T-helper 1 cell treated with Interleukin-12 subunit alpha and Interleukin-12 subunit beta and Interleukin-4 antibody, amounts not matched to agents 30 μg/mL and 1 μg/mL, for 36 hours (primary cell): Measurements from ENCODE around the gene ZNF442.
"Not testable (repeated sequence)": the region's sequence is repeated elsewhere in the genome, so short reads cannot be mapped to it uniquely, and the experiment has no call there.

ENCODE experiments used
- H3K27ac Mint-ChIP-seq: one replicate; pipeline ENCODE4 v1.8.0; 2021; ENCODE audit warnings: mild to moderate bottlenecking, mixed read lengths
- H3K27me3 Mint-ChIP-seq: one replicate; pipeline ENCODE4 v1.8.0; 2021; ENCODE audit warnings: low read depth, mixed read lengths
- H3K36me3 Mint-ChIP-seq: one replicate; pipeline ENCODE4 v1.8.0; 2021; ENCODE audit warnings: low read depth, mixed read lengths
- H3K4me1 Mint-ChIP-seq: one replicate; pipeline ENCODE4 v1.8.0; 2021; ENCODE audit warnings: low read depth, mixed read lengths
- H3K4me3 Mint-ChIP-seq: one replicate; pipeline ENCODE4 v1.8.0; 2021; ENCODE audit warnings: mild to moderate bottlenecking, moderate library complexity, mixed read lengths
- H3K9me3 Mint-ChIP-seq: one replicate; pipeline ENCODE4 v1.8.0; 2021; ENCODE audit warnings: mixed read lengths

The ZNF442 gene

DNA sequence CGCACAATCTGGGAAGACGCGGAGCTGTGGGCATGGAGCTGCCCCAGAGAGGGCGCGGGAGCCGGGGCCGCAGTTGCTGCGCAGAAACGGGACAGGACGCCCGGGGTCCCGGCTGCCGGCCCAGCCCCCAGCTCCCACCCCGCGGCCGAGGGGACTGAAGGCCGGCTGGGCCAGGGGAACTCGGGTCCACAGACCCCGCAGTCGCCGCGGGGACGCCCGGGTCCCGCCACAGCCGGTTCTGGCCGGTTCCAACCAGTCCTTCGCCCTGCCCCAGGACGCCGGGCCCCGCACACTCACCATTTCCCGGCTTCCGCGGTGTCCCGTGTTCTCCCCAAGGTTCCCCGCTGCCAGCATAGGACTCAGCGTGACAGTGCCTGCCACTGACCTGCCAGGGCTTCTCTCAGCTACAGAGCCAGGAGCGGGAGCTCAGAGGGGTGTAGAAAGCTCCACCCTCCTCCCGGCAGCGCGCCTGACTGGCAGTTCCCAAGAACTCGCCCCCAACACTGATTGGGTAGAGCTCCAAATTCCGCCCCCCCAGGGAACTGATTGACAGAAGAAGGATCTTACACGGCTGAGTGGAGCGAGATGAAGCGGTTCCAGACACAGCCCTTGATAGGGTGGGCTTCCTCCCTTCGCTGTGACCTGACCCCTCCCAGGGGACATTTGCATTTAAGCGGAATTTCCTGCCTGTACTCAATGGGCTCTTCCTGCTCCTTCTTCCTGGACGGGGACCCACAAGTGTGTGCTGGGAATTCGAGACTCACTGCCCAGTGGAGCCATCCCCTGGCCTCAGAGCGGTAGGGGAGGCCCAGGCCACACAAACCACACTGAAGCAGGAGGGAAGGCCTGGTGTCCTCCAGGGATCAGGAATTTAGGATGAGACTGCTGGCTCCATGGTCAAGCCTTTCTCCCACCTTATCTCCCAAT lies at the start of gene ZNF442:
ZNF442 (minus strand) TSS at position 448 of the 927 bp plus-strand sequence. CDS start 2,052 bp downstream, outside the sequence.
- peaks cover 29% of the 10 kb centered on the region for H3K9me3 Mint-ChIP-seq

DNA sequence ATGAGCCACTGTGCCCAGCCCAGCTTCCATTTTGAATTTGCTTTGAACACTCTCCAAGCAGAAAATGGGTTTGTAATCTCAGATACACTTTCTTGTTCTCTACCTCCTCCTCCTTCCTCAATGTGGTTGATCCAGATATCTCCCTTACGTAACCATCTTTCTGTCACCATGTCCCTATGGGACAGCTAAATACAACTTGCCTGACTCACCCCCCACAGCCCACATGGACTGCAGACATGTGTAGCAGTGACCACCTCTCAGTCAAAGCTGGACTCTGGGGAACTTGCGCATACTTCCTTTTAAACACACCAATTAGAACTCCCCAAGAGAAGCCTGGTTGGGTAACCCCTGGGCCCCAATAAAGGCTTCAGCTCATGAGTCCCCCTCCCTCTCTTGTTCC lies 46.4 kb upstream of the ZNF442 start:
- peaks cover 67% of the 10 kb centered on the region for H3K9me3 Mint-ChIP-seq
- no peak overlapping the region for H3K27ac Mint-ChIP-seq
- H3K36me3 Mint-ChIP-seq: peaks cover 3% of the 10 kb centered on the region
- no peaks in the 10 kb centered on the region for H3K4me1 Mint-ChIP-seq
- no peaks in the 10 kb centered on the region for H3K27me3 Mint-ChIP-seq
- no peak overlapping the region for H3K4me3 Mint-ChIP-seq

More for the DNA sequence above, at the start of gene ZNF442:
- Mint-ChIP-seq H3K4me1 (peaks cover 7% of the 10 kb centered on the region), H3K27ac (peak within 1 kb of the TSS; percentile 74), H3K36me3 (peaks cover 10% of the 10 kb centered on the region), H3K27me3 (peaks cover 5% of the 10 kb centered on the region), H3K4me3 (peak within 1 kb of the TSS; percentile 90)

DNA sequence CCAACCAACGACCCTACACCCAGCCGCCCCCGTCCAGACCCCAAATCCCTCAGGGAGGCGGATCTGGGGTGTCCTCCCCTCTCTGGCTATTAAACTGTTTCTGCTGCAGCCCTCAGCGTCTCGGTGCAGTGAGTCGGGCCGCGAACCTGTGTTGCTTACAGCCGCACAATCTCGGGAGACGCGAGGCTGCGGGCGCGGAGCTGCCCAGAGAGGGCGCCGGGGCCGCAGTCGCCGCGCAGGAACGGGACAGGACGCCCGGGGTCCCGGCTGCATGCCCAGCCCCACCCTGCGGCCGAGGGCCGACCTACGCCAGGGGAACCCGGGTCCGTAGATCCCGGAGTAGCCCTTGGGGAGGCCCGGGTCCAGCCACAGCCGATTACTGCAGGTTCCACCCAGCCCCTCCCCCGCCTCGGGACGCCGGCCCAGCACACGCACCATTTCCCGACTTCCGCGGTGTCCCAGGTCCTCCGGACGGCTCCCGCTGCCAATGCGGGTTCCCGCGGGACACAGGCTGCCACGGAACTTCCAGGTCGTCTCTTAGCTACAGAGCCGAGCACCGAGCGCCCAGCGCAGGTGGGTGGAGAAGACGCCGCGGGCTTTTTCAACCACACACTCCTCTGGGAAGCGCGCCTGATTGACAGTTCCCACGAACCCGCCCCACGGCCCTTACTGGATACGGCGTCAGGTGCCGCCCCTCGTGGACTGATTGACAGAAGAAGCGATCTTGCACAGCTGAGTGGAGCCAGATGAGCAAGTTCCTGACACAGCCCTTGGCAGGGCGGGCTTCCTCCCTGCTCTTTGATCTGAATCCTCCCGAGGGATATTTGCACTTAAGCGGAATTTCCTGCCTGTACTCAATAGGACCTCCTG lies 35.4 kb upstream of the ZNF442 start, which contains the start of gene ZNF799:
ZNF799 (minus strand) TSS at position 639 of the 870 bp plus-strand sequence; CDS start at position 438, 201 bp downstream.
- Mint-ChIP-seq H3K27me3 (no peaks in the 10 kb centered on the region), H3K4me1 (peaks cover 7% of the 10 kb centered on the region), H3K9me3 (peaks cover 47% of the 10 kb centered on the region), H3K36me3 (peaks cover 5% of the 10 kb centered on the region), H3K4me3 (peak within 1 kb of the TSS; percentile 90), H3K27ac (peak within 1 kb of the TSS; percentile 80)

DNA sequence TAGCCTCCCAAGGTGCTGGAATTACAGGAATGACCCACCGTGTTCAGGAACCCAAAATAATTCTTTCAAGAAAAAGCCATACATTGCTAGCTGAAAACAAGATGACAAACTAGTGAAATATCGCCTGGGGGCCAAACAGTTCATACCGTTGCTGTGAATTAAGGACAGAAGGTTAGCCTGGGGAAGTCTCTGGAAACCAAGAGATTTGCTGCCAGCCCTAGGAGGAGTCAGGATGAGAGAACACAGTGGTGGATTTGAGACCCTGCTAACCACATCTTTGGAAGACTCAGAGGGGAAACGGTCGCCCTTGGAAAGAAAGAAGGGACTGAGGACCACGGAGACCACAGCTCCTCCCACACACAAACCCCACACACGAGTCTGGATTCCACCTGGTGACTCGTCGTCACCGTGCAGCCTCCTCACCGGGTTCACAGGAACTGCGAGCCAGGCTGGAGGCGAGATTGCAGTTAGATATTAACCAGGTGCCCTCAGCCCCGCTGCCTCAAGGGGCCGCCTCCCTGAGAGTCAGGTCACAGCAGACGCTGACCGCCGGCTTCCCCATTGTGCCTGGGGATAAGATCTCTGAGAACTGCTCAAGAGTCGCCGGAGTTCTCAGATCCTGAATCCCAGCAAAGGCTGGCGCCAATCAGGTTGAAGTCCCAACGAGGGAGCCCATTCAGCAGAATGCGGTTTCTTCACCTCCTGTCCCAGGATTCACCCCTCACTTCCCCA lies 34.6 kb upstream of the ZNF442 start:
- H3K4me3 Mint-ChIP-seq: peak overlapping the region; percentile 90
- not testable (repeated sequence) for H3K27me3 Mint-ChIP-seq, H3K4me1 Mint-ChIP-seq
- H3K36me3 Mint-ChIP-seq: peaks cover 11% of the 10 kb centered on the region
- H3K9me3 Mint-ChIP-seq: peaks cover 45% of the 10 kb centered on the region
- peak overlapping the region; percentile 36 for H3K27ac Mint-ChIP-seq

DNA sequence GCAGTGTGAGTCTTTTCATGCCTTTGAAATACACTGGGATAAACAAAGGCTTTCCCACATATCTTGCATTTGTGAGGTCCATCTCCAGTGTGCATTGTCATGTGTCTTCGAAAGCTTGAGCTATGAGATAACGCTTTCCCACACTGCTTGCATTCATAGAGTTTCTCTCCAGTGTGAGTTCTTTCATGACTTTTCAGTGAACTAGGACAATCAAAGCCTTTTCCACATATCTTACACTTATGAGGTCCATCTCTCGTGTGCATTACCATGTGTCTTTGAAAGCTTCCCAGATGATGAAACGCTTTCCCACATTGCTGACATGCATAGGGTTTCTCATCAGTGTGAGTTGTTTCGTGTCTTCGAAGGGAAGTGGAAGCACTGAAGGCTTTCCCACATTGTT lies 25.7 kb upstream of the ZNF442 start:
- not testable (repeated sequence) for H3K27ac Mint-ChIP-seq, H3K27me3 Mint-ChIP-seq, H3K4me1 Mint-ChIP-seq, H3K4me3 Mint-ChIP-seq
- H3K36me3 Mint-ChIP-seq: peaks cover 48% of the 10 kb centered on the region
- H3K9me3 Mint-ChIP-seq: peaks cover 70% of the 10 kb centered on the region

DNA sequence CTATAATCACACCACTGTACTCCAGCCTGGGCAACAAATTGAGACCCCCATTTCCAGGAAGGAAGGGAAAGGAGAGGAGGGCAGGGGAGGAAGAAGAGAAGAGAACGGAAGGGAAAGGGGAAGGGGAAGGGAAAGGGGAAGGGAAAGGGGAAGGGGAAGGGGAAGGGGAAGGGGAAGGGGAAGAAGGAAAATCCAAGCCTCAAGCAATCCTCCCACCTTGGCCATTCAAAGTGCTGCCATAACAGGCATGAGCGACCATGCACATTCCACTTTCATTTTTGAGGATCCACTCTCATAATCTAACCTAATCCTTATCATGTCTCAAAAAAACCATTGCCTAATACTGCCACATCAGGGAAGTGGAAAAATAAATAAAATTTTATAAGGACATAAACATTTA lies 20.9 kb upstream of the ZNF442 start:
- Mint-ChIP-seq H3K36me3 (peaks cover 25% of the 10 kb centered on the region), H3K9me3 (peaks cover 57% of the 10 kb centered on the region)
- not testable (repeated sequence) for H3K4me3 Mint-ChIP-seq

DNA sequence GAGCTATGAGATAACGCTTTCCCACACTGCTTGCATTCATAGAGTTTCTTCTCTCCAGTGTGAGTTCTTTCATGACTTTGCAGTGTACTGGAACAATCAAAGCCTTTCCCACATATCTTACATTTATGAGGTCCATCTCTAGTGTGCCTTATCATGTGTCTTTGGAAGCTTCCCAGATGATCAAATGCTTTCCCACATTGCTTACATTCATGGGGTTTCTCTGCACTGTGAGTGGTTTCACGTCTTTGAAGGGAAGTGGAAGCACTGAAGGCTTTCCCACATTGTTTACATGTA lies 14.9 kb upstream of the ZNF442 start:
- Mint-ChIP-seq H3K36me3 (peaks cover 11% of the 10 kb centered on the region), H3K27ac (no peak overlapping the region), H3K9me3 (peaks cover 63% of the 10 kb centered on the region), H3K27me3 (no peaks in the 10 kb centered on the region), H3K4me3 (no peak overlapping the region), H3K4me1 (no peaks in the 10 kb centered on the region)

More for the DNA sequence above, 20.9 kb upstream of the ZNF442 start:
- H3K27ac Mint-ChIP-seq, H3K4me1 Mint-ChIP-seq, H3K27me3 Mint-ChIP-seq: not testable (repeated sequence)

DNA sequence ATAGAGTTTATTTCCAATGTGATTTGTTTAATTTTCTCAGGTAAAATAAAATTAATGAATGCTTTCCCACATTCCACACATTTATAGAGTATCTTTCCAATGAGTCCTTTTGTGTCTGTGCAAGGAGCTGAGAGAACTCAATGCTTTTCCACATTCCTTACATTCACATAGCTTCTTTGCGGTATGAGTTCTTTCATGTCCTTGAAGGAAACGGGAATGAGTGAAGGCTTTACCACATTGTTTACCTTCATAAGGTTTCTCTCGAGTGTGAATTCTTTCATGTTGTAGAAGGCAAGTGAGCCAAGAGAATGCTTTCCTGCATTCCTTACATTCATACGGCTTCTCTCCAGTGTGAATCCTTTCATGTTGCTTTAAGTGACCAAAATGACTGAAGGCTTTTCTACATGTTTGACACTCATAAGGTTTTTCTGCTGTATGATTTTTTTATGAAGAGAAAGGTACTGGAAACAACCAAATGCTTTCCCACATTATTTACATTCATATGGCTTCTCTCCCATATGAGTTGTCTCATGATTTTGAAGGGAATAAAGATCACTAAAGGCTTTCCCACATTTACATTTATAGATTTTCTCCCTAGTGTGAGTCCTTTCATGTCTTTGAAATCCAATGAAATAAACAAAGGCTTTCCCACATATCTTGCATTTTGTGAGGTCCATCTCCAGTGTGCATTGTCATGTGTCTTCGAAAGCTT lies 14.4 kb upstream of the ZNF442 start:
- Mint-ChIP-seq H3K27ac (no peak overlapping the region), H3K4me1 (no peaks in the 10 kb centered on the region), H3K4me3 (no peak overlapping the region), H3K27me3 (no peaks in the 10 kb centered on the region), H3K9me3 (peaks cover 63% of the 10 kb centered on the region), H3K36me3 (peaks cover 11% of the 10 kb centered on the region)

DNA sequence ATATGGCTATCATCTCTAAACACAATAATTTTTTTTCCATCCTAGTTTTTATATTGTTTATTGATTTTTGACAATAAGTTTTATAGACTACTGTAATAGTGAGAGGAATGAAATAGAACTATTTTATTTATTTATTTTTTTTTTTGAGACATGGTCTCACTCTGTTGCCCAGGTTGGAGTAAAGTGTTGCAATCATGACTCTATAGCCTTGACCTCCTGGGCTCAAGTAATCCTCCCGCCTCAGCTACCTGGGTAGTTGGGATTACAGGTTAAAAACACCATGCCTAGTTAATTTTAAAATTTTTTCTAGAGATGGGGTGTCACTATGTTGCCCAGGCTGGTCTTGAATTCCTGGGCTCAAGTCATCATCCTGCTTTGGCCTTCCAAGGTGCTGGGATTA lies 8.5 kb upstream of the ZNF442 start:
- Mint-ChIP-seq H3K9me3 (peaks cover 50% of the 10 kb centered on the region), H3K36me3 (peaks cover 4% of the 10 kb centered on the region), H3K27ac (no peak overlapping the region), H3K27me3 (no peaks in the 10 kb centered on the region), H3K4me1 (no peaks in the 10 kb centered on the region), H3K4me3 (no peak overlapping the region)

DNA sequence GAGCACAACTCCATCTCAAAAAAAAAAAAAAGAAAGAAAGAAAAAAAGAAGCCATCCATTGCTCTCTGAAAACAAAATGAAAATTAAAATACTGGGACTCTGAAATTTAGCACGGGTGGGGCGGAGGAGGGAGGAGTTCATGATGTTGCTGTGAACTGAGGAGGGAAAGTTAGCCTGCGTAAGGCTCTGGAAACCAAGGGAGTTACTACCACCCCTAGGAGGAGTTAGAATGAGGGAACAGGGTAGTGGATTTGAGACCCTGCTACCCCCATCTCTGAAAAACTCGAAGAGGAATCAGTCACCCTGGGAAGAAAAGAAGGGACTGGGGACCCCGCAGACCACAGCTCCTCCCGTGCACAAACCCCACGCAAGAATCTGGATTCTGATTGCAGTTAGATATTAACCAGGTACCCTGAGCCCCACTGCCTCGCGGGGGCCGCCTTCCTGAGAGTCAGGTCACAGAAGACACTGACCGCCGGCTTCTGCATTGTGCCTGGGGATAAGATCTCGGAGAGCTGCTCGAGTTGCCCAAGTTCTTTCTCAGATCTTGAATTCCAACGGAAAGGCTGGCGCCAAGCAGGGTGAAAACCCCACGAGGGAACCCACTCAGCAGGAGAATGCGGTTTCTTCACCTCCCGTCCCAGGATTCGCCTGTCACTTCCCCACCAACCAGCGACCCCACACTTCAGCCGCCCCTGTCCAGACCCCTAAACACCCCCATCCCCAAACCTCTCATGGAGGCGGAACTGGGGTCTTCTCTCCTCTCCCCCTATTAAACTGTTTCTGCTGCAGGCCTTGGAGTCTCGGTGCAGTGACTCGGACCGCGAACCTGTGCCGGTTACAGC lies 870 bp downstream of the ZNF442 start:
- peaks cover 5% of the 10 kb centered on the region for H3K27me3 Mint-ChIP-seq
- peaks cover 10% of the 10 kb centered on the region for H3K36me3 Mint-ChIP-seq
- peaks cover 7% of the 10 kb centered on the region for H3K4me1 Mint-ChIP-seq
- peak overlapping the region; percentile 41 for H3K27ac Mint-ChIP-seq
- H3K9me3 Mint-ChIP-seq: peaks cover 33% of the 10 kb centered on the region
- H3K4me3 Mint-ChIP-seq: peak overlapping the region; percentile 90

DNA sequence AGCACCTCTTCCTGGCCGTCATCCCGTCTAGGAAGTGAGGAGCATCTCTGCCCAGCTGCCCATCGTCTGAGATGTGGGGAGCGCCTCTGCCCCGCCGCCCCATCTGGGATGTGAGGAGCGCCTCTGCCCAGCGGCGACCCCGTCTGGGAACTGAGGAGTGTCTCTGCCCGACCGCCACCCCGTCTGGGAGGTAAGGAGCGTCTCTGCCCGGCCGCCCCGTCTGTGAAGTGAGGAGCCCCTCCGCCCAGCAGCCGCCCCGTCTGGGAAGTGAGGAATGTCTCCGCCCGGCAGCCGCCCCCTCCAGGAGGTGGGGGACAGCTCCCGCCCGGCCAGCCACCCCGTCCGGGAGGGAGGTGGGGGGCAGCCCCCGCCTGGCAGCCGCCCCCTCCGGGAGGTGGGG lies 3.2 kb downstream of the ZNF442 start:
- H3K4me1 Mint-ChIP-seq, H3K27ac Mint-ChIP-seq, H3K27me3 Mint-ChIP-seq, H3K4me3 Mint-ChIP-seq: not testable (repeated sequence)
- Mint-ChIP-seq H3K9me3 (peaks cover 44% of the 10 kb centered on the region), H3K36me3 (peaks cover 11% of the 10 kb centered on the region)

DNA sequence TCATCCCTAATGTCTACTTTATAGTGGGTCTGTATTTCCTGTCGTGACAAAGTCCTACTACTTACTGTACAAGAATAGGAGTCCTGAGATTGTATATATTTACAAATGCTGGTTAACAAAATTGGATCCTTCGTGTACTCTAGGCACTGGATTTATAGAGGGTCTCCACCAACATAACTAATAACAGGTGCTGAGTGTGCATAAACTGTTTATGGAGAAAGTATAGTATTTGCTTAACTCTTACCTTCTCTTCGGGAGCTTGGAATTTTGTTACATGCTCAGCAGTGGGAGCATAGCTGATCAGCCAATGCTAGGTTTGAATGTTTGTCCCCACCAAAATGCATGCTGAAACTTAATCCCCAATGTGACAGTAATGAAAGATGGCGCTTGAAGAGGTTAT lies 12.1 kb downstream of the ZNF442 start:
- Mint-ChIP-seq H3K27me3 (no peaks in the 10 kb centered on the region), H3K27ac (no peak overlapping the region), H3K36me3 (peaks cover 17% of the 10 kb centered on the region), H3K4me3 (no peak overlapping the region), H3K9me3 (peaks cover 69% of the 10 kb centered on the region), H3K4me1 (no peaks in the 10 kb centered on the region)

DNA sequence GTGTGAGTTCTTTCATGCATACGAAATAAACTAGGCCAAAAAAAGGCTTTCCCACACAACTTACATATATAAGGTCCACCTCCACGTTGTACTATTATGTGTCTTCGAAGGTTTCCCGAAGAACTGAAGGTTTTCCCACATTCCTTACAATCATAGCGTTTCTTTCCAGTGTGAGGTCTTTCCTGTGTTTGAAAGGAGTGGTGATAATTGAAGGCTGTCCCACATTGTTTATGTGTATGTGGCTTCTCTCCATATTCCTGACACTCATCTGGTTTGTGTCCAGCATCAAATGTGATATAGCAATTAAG lies 14.6 kb downstream of the ZNF442 start:
- Mint-ChIP-seq H3K36me3 (peaks cover 21% of the 10 kb centered on the region), H3K27me3 (no peaks in the 10 kb centered on the region), H3K4me3 (no peak overlapping the region), H3K4me1 (no peaks in the 10 kb centered on the region), H3K9me3 (peaks cover 73% of the 10 kb centered on the region), H3K27ac (no peak overlapping the region)
